ENCODE measurements around the gene MMP15. TPM values are rescaled to one million over a fixed set of nuclear protein-coding genes. Genes with fewer than 3 reads are reported as not detected.
"Not testable (repeated sequence)": the region's sequence is repeated elsewhere in the genome, so short reads cannot be mapped to it uniquely, and the experiment has no call there.

MMP15 gene
- total and polyA plus RNA-seq, 2 donors, result 1.2 to 1.7 TPM

GRCh38 chr16:58084635-58085034 lies 59.1 kb downstream of the MMP15 start:
- H3K9me3 ChIP-seq (ENCODE audit: control insufficient read depth in 2 of 2, insufficient read depth in 1 of 2, low read length in 1 of 2), result peaks cover 0 to 3% of the 10 kb centered on the region in 2 donors
- H3K4me1 ChIP-seq (ENCODE audit: control insufficient read depth in 2 of 2, insufficient read depth in 2 of 2, low read length in 2 of 2), result no peaks in the 10 kb centered on the region
- peaks cover 0 to 3% of the 10 kb centered on the region in 2 donors for H3K27me3 ChIP-seq (ENCODE audit: control insufficient read depth in 2 of 2, insufficient read depth in 1 of 2, low read length in 1 of 2)
- DNase-seq (ENCODE audit: low read depth in 6 of 9, low spot score in 9 of 9), result no peak
- no peaks in the 10 kb centered on the region for H3K36me3 ChIP-seq (ENCODE audit: control insufficient read depth in 2 of 2, insufficient read depth in 2 of 2, low read length in 1 of 2)
- 97% methylated on average over 6 of the region's 6 CpGs for WGBS
- H3K4me3 ChIP-seq (ENCODE audit: low read length in 2 of 2), result no peak overlapping the region
- H3K27ac ChIP-seq (ENCODE audit: low read depth in 1 of 2, low read length in 1 of 2), result no peak overlapping the region

- H3K27me3 ChIP-seq (ENCODE audit: control insufficient read depth in 2 of 2, insufficient read depth in 1 of 2, low read length in 1 of 2), result peaks cover 0 to 3% of the 10 kb centered on the region in 2 donors
- H3K4me3 ChIP-seq (ENCODE audit: low read length in 2 of 2), result no peak overlapping the region
- no peak for DNase-seq (ENCODE audit: low read depth in 6 of 9, low spot score in 9 of 9)
- 97% methylated on average over 11 of the region's 11 CpGs for WGBS
- no peaks in the 10 kb centered on the region for H3K36me3 ChIP-seq (ENCODE audit: control insufficient read depth in 2 of 2, insufficient read depth in 2 of 2, low read length in 1 of 2)
- no peak overlapping the region for H3K27ac ChIP-seq (ENCODE audit: low read depth in 1 of 2, low read length in 1 of 2)
- H3K4me1 ChIP-seq (ENCODE audit: control insufficient read depth in 2 of 2, insufficient read depth in 2 of 2, low read length in 2 of 2), result no peaks in the 10 kb centered on the region
- peaks cover 0 to 3% of the 10 kb centered on the region in 2 donors for H3K9me3 ChIP-seq (ENCODE audit: control insufficient read depth in 2 of 2, insufficient read depth in 1 of 2, low read length in 1 of 2)
These were observed 59.6 kb downstream of the MMP15 start for GRCh38 chr16:58085171-58085570.

- Histone ChIP-seq H3K4me3 (ENCODE audit: low read length in 2 of 2) (no peak overlapping the region), H3K27ac (ENCODE audit: low read depth in 1 of 2, low read length in 1 of 2) (no peak overlapping the region), H3K9me3 (ENCODE audit: control insufficient read depth in 2 of 2, insufficient read depth in 1 of 2, low read length in 1 of 2) (peaks cover 0 to 3% of the 10 kb centered on the region in 2 donors), H3K4me1 (ENCODE audit: control insufficient read depth in 2 of 2, insufficient read depth in 2 of 2, low read length in 2 of 2) (no peaks in the 10 kb centered on the region), H3K27me3 (ENCODE audit: control insufficient read depth in 2 of 2, insufficient read depth in 1 of 2, low read length in 1 of 2) (peaks cover 0 to 3% of the 10 kb centered on the region in 2 donors), H3K36me3 (ENCODE audit: control insufficient read depth in 2 of 2, insufficient read depth in 2 of 2, low read length in 1 of 2) (no peaks in the 10 kb centered on the region)
- DNase-seq (ENCODE audit: low read depth in 6 of 9, low spot score in 9 of 9), result no peak
- 88% methylated on average over 21 of the region's 21 CpGs for WGBS
These were observed 60.2 kb downstream of the MMP15 start for GRCh38 chr16:58085584-58086251.

GRCh38 chr16:58086381-58087208 lies 61.0 kb downstream of the MMP15 start:
- Histone ChIP-seq H3K4me1 (ENCODE audit: control insufficient read depth in 2 of 2, insufficient read depth in 2 of 2, low read length in 2 of 2) (no peaks in the 10 kb centered on the region), H3K27ac (ENCODE audit: low read depth in 1 of 2, low read length in 1 of 2) (no peak overlapping the region), H3K36me3 (ENCODE audit: control insufficient read depth in 2 of 2, insufficient read depth in 2 of 2, low read length in 1 of 2) (no peaks in the 10 kb centered on the region), H3K4me3 (ENCODE audit: low read length in 2 of 2) (no peak overlapping the region), H3K27me3 (ENCODE audit: control insufficient read depth in 2 of 2, insufficient read depth in 1 of 2, low read length in 1 of 2) (no peaks in the 10 kb centered on the region), H3K9me3 (ENCODE audit: control insufficient read depth in 2 of 2, insufficient read depth in 1 of 2, low read length in 1 of 2) (peaks cover 0 to 3% of the 10 kb centered on the region in 2 donors)
- no peak for DNase-seq (ENCODE audit: low read depth in 6 of 9, low spot score in 9 of 9)
- 93% methylated on average over 19 of the region's 19 CpGs for WGBS

- Histone ChIP-seq H3K4me3 (ENCODE audit: low read length in 2 of 2) (no peak overlapping the region), H3K4me1 (ENCODE audit: control insufficient read depth in 2 of 2, insufficient read depth in 2 of 2, low read length in 2 of 2) (no peaks in the 10 kb centered on the region), H3K27ac (ENCODE audit: low read depth in 1 of 2, low read length in 1 of 2) (no peak overlapping the region), H3K36me3 (ENCODE audit: control insufficient read depth in 2 of 2, insufficient read depth in 2 of 2, low read length in 1 of 2) (no peaks in the 10 kb centered on the region), H3K27me3 (ENCODE audit: control insufficient read depth in 2 of 2, insufficient read depth in 1 of 2, low read length in 1 of 2) (no peaks in the 10 kb centered on the region), H3K9me3 (ENCODE audit: control insufficient read depth in 2 of 2, insufficient read depth in 1 of 2, low read length in 1 of 2) (peaks cover 0 to 3% of the 10 kb centered on the region in 2 donors)
- WGBS, result 98% methylated on average over 23 of the region's 23 CpGs
- no peak for DNase-seq (ENCODE audit: low read depth in 6 of 9, low spot score in 9 of 9)
These were observed 61.8 kb downstream of the MMP15 start for GRCh38 chr16:58087209-58087913.

GRCh38 chr16:58088091-58088490 lies 62.5 kb downstream of the MMP15 start:
- 94% methylated on average over 9 of the region's 9 CpGs for WGBS
- peaks cover 0 to 3% of the 10 kb centered on the region in 2 donors for H3K9me3 ChIP-seq (ENCODE audit: control insufficient read depth in 2 of 2, insufficient read depth in 1 of 2, low read length in 1 of 2)
- DNase-seq (ENCODE audit: low read depth in 6 of 9, low spot score in 9 of 9), result no peak

GRCh38 chr16:58090396-58090795 lies 64.8 kb downstream of the MMP15 start:
- not testable (repeated sequence) for H3K4me3 ChIP-seq (ENCODE audit: low read length in 2 of 2); H3K36me3 ChIP-seq (ENCODE audit: control insufficient read depth in 2 of 2, insufficient read depth in 2 of 2, low read length in 1 of 2); H3K4me1 ChIP-seq (ENCODE audit: control insufficient read depth in 2 of 2, insufficient read depth in 2 of 2, low read length in 2 of 2); H3K27me3 ChIP-seq (ENCODE audit: control insufficient read depth in 2 of 2, insufficient read depth in 1 of 2, low read length in 1 of 2); H3K27ac ChIP-seq (ENCODE audit: low read depth in 1 of 2, low read length in 1 of 2); H3K9me3 ChIP-seq (ENCODE audit: control insufficient read depth in 2 of 2, insufficient read depth in 1 of 2, low read length in 1 of 2); DNase-seq (ENCODE audit: low read depth in 6 of 9, low spot score in 9 of 9)
- WGBS, result 97% methylated on average over 3 of the region's 3 CpGs

More at GRCh38 chr16:58088091-58088490, 62.5 kb downstream of the MMP15 start:
- Histone ChIP-seq H3K4me1 (ENCODE audit: control insufficient read depth in 2 of 2, insufficient read depth in 2 of 2, low read length in 2 of 2) (no peaks in the 10 kb centered on the region), H3K4me3 (ENCODE audit: low read length in 2 of 2) (no peak overlapping the region), H3K36me3 (ENCODE audit: control insufficient read depth in 2 of 2, insufficient read depth in 2 of 2, low read length in 1 of 2) (no peaks in the 10 kb centered on the region), H3K27ac (ENCODE audit: low read depth in 1 of 2, low read length in 1 of 2) (no peak overlapping the region), H3K27me3 (ENCODE audit: control insufficient read depth in 2 of 2, insufficient read depth in 1 of 2, low read length in 1 of 2) (no peaks in the 10 kb centered on the region)

- no peaks in the 10 kb centered on the region for H3K36me3 ChIP-seq (ENCODE audit: control insufficient read depth in 2 of 2, insufficient read depth in 2 of 2, low read length in 1 of 2)
- H3K9me3 ChIP-seq (ENCODE audit: control insufficient read depth in 2 of 2, insufficient read depth in 1 of 2, low read length in 1 of 2), result no peaks in the 10 kb centered on the region
- H3K4me3 ChIP-seq (ENCODE audit: low read length in 2 of 2), result no peak overlapping the region
- DNase-seq (ENCODE audit: low read depth in 6 of 9, low spot score in 9 of 9), result no peak
- 96% methylated on average over 5 of the region's 5 CpGs for WGBS
- H3K27me3 ChIP-seq (ENCODE audit: control insufficient read depth in 2 of 2, insufficient read depth in 1 of 2, low read length in 1 of 2), result no peaks in the 10 kb centered on the region
- no peaks in the 10 kb centered on the region for H3K4me1 ChIP-seq (ENCODE audit: control insufficient read depth in 2 of 2, insufficient read depth in 2 of 2, low read length in 2 of 2)
- no peak overlapping the region for H3K27ac ChIP-seq (ENCODE audit: low read depth in 1 of 2, low read length in 1 of 2)
These were observed 68.5 kb downstream of the MMP15 start for GRCh38 chr16:58094026-58094425.

Measured in thymus (tissue), 11 donors.